Fibroblast of the aortic adventitia (primary cell): Measurements from ENCODE around the gene NPEPL1. TPM values are rescaled to one million over a fixed set of nuclear protein-coding genes. Genes with fewer than 3 reads are reported as not detected.
A peak's percentile ranks its signal among the peaks of the same experiment; 100 is the strongest.

Source experiments
- DNase-seq: peaks from one replicate; pipeline ENCODE4 v3.0.0-alpha.2; 2010; ENCODE audit warnings: low read depth
- H3K4me3 ChIP-seq: 2 replicates; pipeline ENCODE4 v1.5.1; 2011; ENCODE audit warnings: low read depth, mild to moderate bottlenecking, control low read depth, low read length, moderate library complexity
- total RNA-seq: library from RNA; depleted of rRNA; stranded (reverse); fragments of >200 nt; gene quantifications from 2 replicates; pipeline ENCODE4 v1.2.3, GENCODE V29; 2012; ENCODE audit warnings: low replicate concordance
- TF ChIP-seq, protein P1 (sequence below): IDR thresholded peaks from 2 replicates; pipeline ENCODE4 v1.5.1; 2011; ENCODE audit warnings: mild to moderate bottlenecking, low read length, control low read depth, inconsistent platforms; ENCODE audit not compliant: insufficient read depth

The NPEPL1 gene
- total RNA-seq, 1 donor = 24.5 TPM

DNA sequence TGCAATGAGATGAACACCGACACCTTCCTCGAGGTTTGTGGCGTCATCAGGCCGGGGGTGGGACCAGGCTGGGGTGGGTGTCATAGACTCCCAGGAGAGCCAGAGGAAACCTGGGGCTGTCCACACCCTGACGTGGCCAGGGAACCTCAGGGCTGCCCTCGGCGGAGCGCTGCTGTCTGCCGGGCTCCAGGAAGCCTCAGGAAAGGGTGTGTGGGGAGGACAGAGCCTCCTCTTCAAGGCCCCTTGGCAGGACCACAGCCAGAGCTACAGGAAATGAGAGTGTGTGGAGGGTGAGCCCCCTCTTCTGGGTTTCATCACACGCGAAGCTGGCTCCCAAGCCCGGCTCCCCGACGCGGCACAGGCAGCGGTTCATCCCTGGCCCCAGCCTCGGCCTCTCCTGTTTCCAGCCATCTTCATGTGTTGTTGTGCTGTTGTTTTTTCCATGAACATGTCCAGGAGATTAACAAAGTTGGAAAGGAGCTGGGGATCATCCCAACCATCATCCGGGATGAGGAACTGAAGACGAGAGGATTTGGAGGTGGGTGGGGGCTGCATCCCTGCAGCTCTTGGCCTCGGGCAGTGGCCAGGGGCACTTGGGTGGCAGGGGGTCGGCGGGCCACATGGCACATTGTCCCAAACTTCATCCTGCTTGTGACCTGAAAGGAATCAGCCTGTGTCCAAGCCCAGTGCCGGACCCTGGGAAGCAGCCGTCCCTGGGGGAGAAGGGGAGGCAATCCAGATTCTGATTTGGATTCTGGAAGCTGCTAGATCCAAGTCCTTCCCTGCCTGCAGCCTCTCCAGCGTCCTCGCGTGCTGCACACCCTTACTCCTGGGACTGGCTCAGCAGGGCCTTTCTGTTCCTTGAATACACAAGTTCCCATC, 6.4 kb downstream of the NPEPL1 start:
- DNase-seq = no peak
- TF ChIP-seq, protein P1, sequence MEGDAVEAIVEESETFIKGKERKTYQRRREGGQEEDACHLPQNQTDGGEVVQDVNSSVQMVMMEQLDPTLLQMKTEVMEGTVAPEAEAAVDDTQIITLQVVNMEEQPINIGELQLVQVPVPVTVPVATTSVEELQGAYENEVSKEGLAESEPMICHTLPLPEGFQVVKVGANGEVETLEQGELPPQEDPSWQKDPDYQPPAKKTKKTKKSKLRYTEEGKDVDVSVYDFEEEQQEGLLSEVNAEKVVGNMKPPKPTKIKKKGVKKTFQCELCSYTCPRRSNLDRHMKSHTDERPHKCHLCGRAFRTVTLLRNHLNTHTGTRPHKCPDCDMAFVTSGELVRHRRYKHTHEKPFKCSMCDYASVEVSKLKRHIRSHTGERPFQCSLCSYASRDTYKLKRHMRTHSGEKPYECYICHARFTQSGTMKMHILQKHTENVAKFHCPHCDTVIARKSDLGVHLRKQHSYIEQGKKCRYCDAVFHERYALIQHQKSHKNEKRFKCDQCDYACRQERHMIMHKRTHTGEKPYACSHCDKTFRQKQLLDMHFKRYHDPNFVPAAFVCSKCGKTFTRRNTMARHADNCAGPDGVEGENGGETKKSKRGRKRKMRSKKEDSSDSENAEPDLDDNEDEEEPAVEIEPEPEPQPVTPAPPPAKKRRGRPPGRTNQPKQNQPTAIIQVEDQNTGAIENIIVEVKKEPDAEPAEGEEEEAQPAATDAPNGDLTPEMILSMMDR = no peak
- H3K4me3 ChIP-seq = no peak overlapping the region

DNA sequence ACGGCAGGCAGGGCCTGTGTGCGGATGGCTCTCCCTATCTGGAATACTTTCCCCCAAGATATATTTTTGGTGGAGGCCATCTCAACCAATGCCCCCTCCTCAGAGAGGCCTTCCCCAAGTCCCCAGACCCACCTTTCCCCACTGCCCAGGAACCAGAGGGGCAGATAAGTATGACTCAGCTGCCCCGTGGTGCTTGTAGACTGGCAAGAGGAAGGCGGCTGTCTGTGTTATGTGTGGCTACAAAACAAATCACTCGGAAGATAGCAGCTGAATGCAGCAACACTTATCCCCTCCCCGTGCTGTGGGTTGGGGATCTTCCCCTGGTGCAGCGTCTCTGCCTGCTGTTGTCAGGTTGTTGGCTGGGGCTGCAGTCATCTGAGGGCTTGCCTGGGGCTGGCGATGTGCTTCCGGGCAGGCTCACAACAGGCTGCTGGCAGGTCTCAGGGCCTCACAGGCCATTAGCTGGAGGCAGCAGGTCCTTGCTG, 7.1 kb downstream of the NPEPL1 start:
- TF ChIP-seq, protein P1 = no peak
- peak; percentile 34 for DNase-seq
- H3K4me3 ChIP-seq = no peak overlapping the region

DNA sequence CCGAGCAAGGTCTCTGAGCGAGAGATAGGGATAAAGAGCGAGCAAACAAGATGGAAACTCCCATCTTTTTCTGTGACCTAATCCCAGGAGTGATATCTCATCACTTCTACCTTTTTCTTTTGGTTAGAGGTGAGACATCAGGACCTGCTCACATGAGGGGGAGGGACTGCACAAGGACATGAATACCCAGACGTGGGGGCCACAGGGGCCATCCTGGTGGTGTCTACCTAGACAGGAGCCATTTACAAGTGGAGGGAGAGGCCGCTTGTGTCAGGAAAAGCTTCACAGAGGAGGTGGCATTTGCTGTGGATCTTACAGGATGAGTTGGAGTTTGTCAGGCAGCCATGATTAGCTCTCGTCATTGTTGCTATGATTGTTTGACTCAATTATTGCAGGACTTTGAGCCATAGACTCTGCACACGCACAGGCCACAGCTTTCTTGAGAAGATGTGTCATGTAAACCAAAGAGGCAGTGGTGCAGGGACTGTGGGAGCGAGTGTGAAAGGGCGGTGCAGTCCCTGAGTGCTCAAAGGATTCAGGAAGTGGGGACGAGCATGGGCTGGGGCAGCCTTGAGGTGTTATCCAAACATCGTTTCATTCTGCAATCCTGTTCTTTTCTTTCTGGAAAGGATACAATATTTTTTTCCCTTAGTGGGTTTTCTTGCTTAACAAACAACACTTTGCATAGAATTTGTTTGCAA, 7.7 kb downstream of the NPEPL1 start:
- H3K4me3 ChIP-seq = no peak overlapping the region
- TF ChIP-seq, protein P1 = no peak
- peak; percentile 37 for DNase-seq

DNA sequence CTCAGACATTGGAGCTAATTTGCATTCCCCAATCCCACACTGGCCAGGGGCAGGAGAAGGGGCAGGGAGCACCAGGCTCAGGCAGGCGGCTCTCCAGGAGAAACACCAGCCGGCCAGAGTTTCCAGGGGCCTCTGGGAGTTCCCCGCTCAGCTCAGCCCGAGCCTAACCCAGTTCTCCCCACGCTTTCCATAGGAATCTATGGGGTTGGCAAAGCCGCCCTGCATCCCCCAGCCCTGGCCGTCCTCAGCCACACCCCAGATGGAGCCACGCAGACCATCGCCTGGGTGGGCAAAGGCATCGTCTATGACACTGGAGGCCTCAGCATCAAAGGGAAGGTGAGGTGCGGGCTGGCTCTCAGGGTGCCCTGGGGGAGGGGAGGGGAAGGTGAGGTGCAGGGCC, 8.2 kb downstream of the NPEPL1 start:
- no peak for DNase-seq
- no peak overlapping the region for H3K4me3 ChIP-seq
- TF ChIP-seq, protein P1 = no peak

DNA sequence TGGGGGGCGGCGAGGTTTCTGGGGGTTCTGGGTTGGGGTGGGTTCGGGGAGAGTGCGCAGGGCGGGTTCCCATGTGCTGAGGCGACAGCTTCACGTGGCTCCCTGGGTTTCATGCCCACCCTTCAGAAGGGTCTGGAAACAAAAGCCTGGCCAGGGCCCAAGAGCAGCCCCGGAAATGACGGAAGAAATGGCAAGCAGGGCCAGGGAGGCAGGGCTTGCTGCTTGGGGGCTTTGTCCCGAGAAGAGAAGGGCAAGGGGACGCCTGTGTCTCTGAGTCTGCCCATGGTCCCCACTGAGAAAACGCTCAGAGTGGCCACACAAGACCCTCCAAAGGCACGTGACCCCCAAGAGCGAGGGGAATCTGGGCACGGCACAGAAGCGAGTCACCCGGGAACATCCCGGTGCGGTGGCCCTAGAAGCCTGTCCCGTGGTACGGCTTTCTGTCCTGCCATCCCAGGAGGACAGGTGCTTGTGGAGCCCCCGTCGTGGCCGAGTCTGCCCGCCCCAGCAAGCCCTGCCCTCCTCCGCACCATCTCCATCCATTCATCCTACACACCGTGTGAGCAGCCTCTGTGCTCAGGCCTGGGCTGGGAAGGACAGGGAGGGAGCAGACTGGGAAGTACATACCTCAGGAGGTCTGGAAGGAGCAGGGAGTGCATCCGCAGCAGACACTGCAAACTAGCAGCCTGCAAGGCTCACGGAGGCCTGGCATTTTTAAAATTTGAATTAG, 9.0 kb downstream of the NPEPL1 start:
- DNase-seq = no peak
- no peak overlapping the region for H3K4me3 ChIP-seq
- TF ChIP-seq, protein P1 = no peak

DNA sequence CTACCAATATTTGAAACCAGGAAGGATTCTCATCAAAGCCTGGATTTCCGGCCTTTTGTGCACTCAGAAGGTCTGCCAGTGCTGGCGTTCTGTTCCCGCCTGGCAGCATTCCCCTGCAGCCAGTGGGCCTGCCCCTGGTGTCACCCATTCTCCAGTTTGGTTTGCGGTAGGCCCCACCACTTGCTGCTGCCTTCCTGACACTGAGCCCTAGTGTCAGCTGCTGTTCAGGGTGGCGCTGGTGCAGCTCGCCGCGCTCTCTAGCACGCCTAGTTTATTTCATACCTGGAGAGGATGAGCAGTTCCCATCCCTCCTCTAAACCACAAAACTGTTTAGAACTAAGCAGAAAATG, 9.5 kb downstream of the NPEPL1 start:
- DNase-seq = no peak
- TF ChIP-seq, protein P1 = no peak
- no peak overlapping the region for H3K4me3 ChIP-seq
